Mesothelial cell of epicardium (in vitro differentiated cells): Measurements from ENCODE around the gene NSG1. TPM values are rescaled to one million over a fixed set of nuclear protein-coding genes. Genes with fewer than 3 reads are reported as not detected.
"Not testable (repeated sequence)": the region's sequence is repeated elsewhere in the genome, so short reads cannot be mapped to it uniquely, and the experiment has no call there.

Source experiments
- DNase-seq, 2 experiments: peaks; one replicate each; pipeline ENCODE4 v3.0.0; 2021; ENCODE audit warnings: low spot score in 2 of 2; ENCODE audit not compliant: unreplicated experiment in 2 of 2
- H3K27ac Mint-ChIP-seq: 2 replicates; pipeline ENCODE4 v1.8.0; 2021; ENCODE audit warnings: mixed read lengths
- H3K27me3 Mint-ChIP-seq: 2 replicates; pipeline ENCODE4 v1.8.0; 2021; ENCODE audit warnings: low read depth, mixed read lengths
- H3K36me3 Mint-ChIP-seq: 2 replicates; pipeline ENCODE4 v1.8.0; 2021; ENCODE audit warnings: mixed read lengths
- H3K4me1 Mint-ChIP-seq: 2 replicates; pipeline ENCODE4 v1.8.0; 2021; ENCODE audit warnings: mixed read lengths
- H3K4me3 Mint-ChIP-seq: 2 replicates; pipeline ENCODE4 v1.8.0; 2021; ENCODE audit warnings: mild to moderate bottlenecking, moderate library complexity, mixed read lengths
- H3K9me3 Mint-ChIP-seq: 2 replicates; pipeline ENCODE4 v1.8.0; 2021; ENCODE audit warnings: mixed read lengths
- CTCF ChIP-seq: fragments of 200-600 bp; sonication (generic); IDR thresholded peaks from one replicate; pipeline ENCODE4 v1.5.0; 2021; ENCODE audit warnings: antibody characterized with exemption; ENCODE audit not compliant: unreplicated experiment
- total RNA-seq: library from RNA; stranded (reverse); gene quantifications from 3 replicates; pipeline ENCODE4 v1.2.1, GENCODE V29; 2021

Gene NSG1
- total RNA-seq, 1 donor from 2014 or later = 45.8 TPM

DNA sequence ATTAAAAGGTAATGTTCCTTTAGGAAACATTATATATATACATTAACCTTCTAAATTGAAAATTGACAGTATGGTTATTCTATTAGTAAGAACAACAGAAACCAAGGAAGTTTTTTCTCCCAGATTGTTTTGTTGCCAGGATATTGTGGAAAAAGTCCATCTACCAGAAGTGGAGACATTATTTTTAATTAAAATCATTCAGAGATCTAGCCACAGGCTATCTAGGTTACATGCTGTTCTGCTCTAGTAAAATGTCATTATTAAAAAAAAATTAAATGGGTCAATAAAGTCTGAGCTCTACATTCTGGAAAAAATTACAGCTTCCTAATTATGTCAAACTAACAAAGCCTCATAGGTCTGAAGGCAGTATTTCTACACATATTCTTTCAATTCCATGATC is 74.3 kb downstream of the NSG1 start:
- Mint-ChIP-seq H3K9me3 (peaks cover 12% of the 10 kb centered on the region), H3K27ac (no peak overlapping the region), H3K4me3 (no peak overlapping the region), H3K4me1 (peaks cover 8% of the 10 kb centered on the region), H3K27me3 (no peaks in the 10 kb centered on the region), H3K36me3 (peaks cover 34% of the 10 kb centered on the region)
- DNase-seq = no peak
- TF ChIP-seq CTCF = no peak

GRCh38 chr4:4461850-4462249 is 74.9 kb downstream of the NSG1 start:
- Mint-ChIP-seq H3K9me3 (peaks cover 16% of the 10 kb centered on the region), H3K27ac (no peak overlapping the region), H3K4me1 (peaks cover 8% of the 10 kb centered on the region), H3K36me3 (peaks cover 36% of the 10 kb centered on the region), H3K27me3 (no peaks in the 10 kb centered on the region), H3K4me3 (no peak overlapping the region)
- DNase-seq = no peak
- no peak for TF ChIP-seq CTCF

DNA sequence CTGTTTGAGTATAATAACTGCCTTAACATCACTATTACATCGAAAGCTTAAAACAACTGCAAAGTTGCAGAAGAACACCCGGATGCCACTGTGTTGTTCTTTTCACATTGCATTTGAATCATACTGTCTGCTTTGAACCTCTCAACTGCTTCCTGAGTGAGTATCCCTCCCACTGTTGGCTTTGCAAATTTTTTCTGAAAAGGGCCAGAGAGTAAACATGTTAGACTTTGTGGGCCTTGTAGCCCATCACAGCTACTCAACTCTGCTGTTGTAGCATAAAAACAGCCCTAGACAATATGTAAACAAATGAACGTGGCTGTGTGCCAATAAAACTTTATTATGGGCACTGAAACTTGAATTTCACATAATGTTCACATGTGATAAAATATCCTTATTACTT is 76.1 kb downstream of the NSG1 start:
- Mint-ChIP-seq H3K9me3 (peaks cover 16% of the 10 kb centered on the region), H3K4me3 (no peak overlapping the region), H3K4me1 (peaks cover 8% of the 10 kb centered on the region), H3K27ac (no peak overlapping the region), H3K36me3 (peaks cover 40% of the 10 kb centered on the region), H3K27me3 (no peaks in the 10 kb centered on the region)
- no peak for DNase-seq
- no peak for TF ChIP-seq CTCF

- peaks cover 45% of the 10 kb centered on the region for H3K36me3 Mint-ChIP-seq
- not testable (repeated sequence) for H3K4me3 Mint-ChIP-seq, H3K27me3 Mint-ChIP-seq, H3K4me1 Mint-ChIP-seq, H3K27ac Mint-ChIP-seq, DNase-seq
- H3K9me3 Mint-ChIP-seq = peaks cover 16% of the 10 kb centered on the region
Observed at GRCh38 chr4:4465238-4465637, 78.3 kb downstream of the NSG1 start.

Other genes starting within 250 kb of the NSG1 start
- not detected in 3 replicates for gene OTOP1, start 160.2 kb upstream of the NSG1 start, total RNA-seq
- gene TMEM128, start 138.9 kb upstream of the NSG1 start, total RNA-seq = 25.0 to 31.7 TPM (median 25.6 TPM) in 3 replicates
- 12.6 to 13.2 TPM (median 12.8 TPM) in 3 replicates for gene LYAR, start 96.9 kb upstream of the NSG1 start, total RNA-seq
- gene ZBTB49, start 96.9 kb upstream of the NSG1 start, total RNA-seq = 8.4 to 9.5 TPM (median 8.6 TPM) in 3 replicates
- 41.7 to 44.5 TPM (median 42.6 TPM) in 3 replicates for gene STX18, start 154.9 kb downstream of the NSG1 start, total RNA-seq